GM23338 (cell line): ENCODE measurements around the gene HABP4. TPM values are rescaled to one million over a fixed set of nuclear protein-coding genes. Genes with fewer than 3 reads are reported as not detected.

ENCODE experiments used
- ATAC-seq: fragments of 200-7000 bp; cut with Tn5 transposase; 3 replicates; pipeline ENCODE4 v1.9.1; 2020
- DNase-seq: peaks from one replicate; pipeline ENCODE4 v3.0.0-alpha.2; 2015; ENCODE audit warnings: low spot score
- H2AFZ ChIP-seq: fragments of 200-600 bp; sonication (generic); 2 replicates; pipeline ENCODE4 v1.8.0; 2016; ENCODE audit warnings: antibody characterized with exemption, mild to moderate bottlenecking, moderate library complexity
- H3F3A ChIP-seq: fragments of 200-600 bp; sonication (generic); replicated peaks from 2 replicates; pipeline ENCODE4 v1.8.0; 2017; ENCODE audit warnings: antibody characterized with exemption, mixed run types, low read depth
- H3K27ac ChIP-seq: fragments of 200-600 bp; sonication (generic); 2 replicates; pipeline ENCODE4 v1.6.1; 2016; ENCODE audit warnings: low read depth
- H3K27me3 ChIP-seq: fragments of 200-600 bp; sonication (generic); 2 replicates; pipeline ENCODE4 v1.8.0; 2016; ENCODE audit warnings: mild to moderate bottlenecking, mixed run types, moderate library complexity; ENCODE audit not compliant: insufficient read depth
- H3K36me3 ChIP-seq: fragments of 200-600 bp; sonication (generic); 2 replicates; pipeline ENCODE4 v1.8.0; 2016; ENCODE audit warnings: mild to moderate bottlenecking; ENCODE audit not compliant: insufficient read depth
- H3K4me1 ChIP-seq: fragments of 200-600 bp; sonication (generic); 2 replicates; pipeline ENCODE4 v1.8.0; 2016; ENCODE audit warnings: mild to moderate bottlenecking, moderate library complexity; ENCODE audit not compliant: insufficient read depth
- H3K4me2 ChIP-seq: fragments of 200-600 bp; sonication (generic); 2 replicates; pipeline ENCODE4 v1.7.1; 2017; ENCODE audit warnings: mixed run types
- H3K4me3 ChIP-seq: fragments of 200-600 bp; sonication (generic); 2 replicates; pipeline ENCODE4 v1.6.1; 2016; ENCODE audit warnings: mixed run types
- H3K79me2 ChIP-seq: fragments of 200-600 bp; sonication (generic); replicated peaks from 2 replicates; pipeline ENCODE4 v1.8.0; 2017; ENCODE audit warnings: mild to moderate bottlenecking; ENCODE audit not compliant: insufficient read depth
- H3K9me2 ChIP-seq: fragments of 200-600 bp; sonication (generic); 2 replicates; pipeline ENCODE4 v1.8.0; 2017; ENCODE audit not compliant: insufficient read depth
- H4K20me1 ChIP-seq: fragments of 200-600 bp; sonication (generic); replicated peaks from 2 replicates; pipeline ENCODE4 v1.8.0; 2017; ENCODE audit warnings: mild to moderate bottlenecking; ENCODE audit not compliant: insufficient read depth
- H3K27ac Mint-ChIP-seq: 2 replicates; pipeline ENCODE4 v1.8.0; 2020; ENCODE audit warnings: inconsistent platforms, mild to moderate bottlenecking, moderate library complexity, mixed read lengths
- H3K27me3 Mint-ChIP-seq: 3 replicates; pipeline ENCODE4 v1.8.0; 2022; ENCODE audit warnings: low read depth, mild to moderate bottlenecking, moderate library complexity, mixed read lengths, inconsistent platforms; ENCODE audit not compliant: insufficient read depth, poor library complexity
- H3K36me3 Mint-ChIP-seq: 3 replicates; pipeline ENCODE4 v1.8.0; 2021; ENCODE audit warnings: low read depth, mild to moderate bottlenecking, inconsistent platforms, moderate library complexity, mixed read lengths
- H3K4me1 Mint-ChIP-seq: 3 replicates; pipeline ENCODE4 v1.8.0; 2020; ENCODE audit warnings: mild to moderate bottlenecking, inconsistent platforms, mixed read lengths
- H3K4me3 Mint-ChIP-seq: 3 replicates; pipeline ENCODE4 v1.8.0; 2021; ENCODE audit warnings: moderate library complexity, mild to moderate bottlenecking, inconsistent platforms, mixed read lengths
- H3K9me3 Mint-ChIP-seq: 3 replicates; pipeline ENCODE4 v1.8.0; 2020; ENCODE audit warnings: moderate library complexity, mild to moderate bottlenecking, inconsistent platforms, mixed read lengths
- CTCF ChIP-seq, 2 experiments: fragments of 200-600 bp in 1 of 2; sonication (generic) in 1 of 2; conservative IDR thresholded peaks; 2 replicates each; pipeline versions ENCODE4 v1.5.1 to v1.6.1; 2016 to 2017; ENCODE audit warnings: antibody characterized with exemption in 2 of 2, low read depth in 2 of 2, mild to moderate bottlenecking in 2 of 2, moderate library complexity in 1 of 2
- EZH2 ChIP-seq: fragments of 200-600 bp; sonication (generic); IDR thresholded peaks from one replicate; pipeline ENCODE4 v1.8.0; 2017; ENCODE audit warnings: antibody characterized with exemption, mild to moderate bottlenecking, low read depth; ENCODE audit not compliant: unreplicated experiment
- NANOG ChIP-seq: IDR thresholded peaks from 2 replicates; pipeline ENCODE4 v1.6.1; 2016; ENCODE audit warnings: antibody characterized with exemption, borderline replicate concordance
- POLR2AphosphoS5 ChIP-seq: IDR thresholded peaks from 2 replicates; pipeline ENCODE4 v1.6.1; 2016; ENCODE audit warnings: antibody characterized with exemption, low read depth
- REST ChIP-seq: IDR thresholded peaks from one replicate; pipeline ENCODE4 v1.6.1; 2018; ENCODE audit warnings: antibody characterized with exemption; ENCODE audit not compliant: unreplicated experiment
- STAT1 ChIP-seq: IDR thresholded peaks from one replicate; pipeline ENCODE4 v1.6.1; 2016; ENCODE audit warnings: antibody characterized with exemption; ENCODE audit not compliant: unreplicated experiment
- ZNF331 ChIP-seq: fragments of 250-450 bp; sonication (Bioruptor Pico); IDR thresholded peaks from 2 replicates; pipeline ENCODE4 v1.5.0; 2020; ENCODE audit warnings: low read depth, mild to moderate bottlenecking, moderate library complexity
- ZNF462 ChIP-seq: fragments of 250-450 bp; sonication (Bioruptor Pico); IDR thresholded peaks from 2 replicates; pipeline ENCODE4 v1.5.0; 2020; ENCODE audit warnings: mild to moderate bottlenecking, moderate library complexity
- polyA plus RNA-seq: library from polyadenylated mRNA; unstranded; fragments of >200 nt; fragmentation: Nextera tagmentation; extraction: Ambion mirVana; gene quantifications from 2 replicates; pipeline ENCODE4 v1.2.1, GENCODE V29; 2016
- total RNA-seq: library from RNA; depleted of rRNA; stranded (reverse); fragments of >200 nt; shearing (Covaris generic); gene quantifications from 2 replicates; pipeline ENCODE4 v1.2.3, GENCODE V29; 2014

Gene HABP4
- total and polyA plus RNA-seq, 2 experiments from 2014 or later, result 8.8 to 9.9 TPM

- H3K9me2 ChIP-seq, result no peaks in the 10 kb centered on the region
- H2AFZ ChIP-seq, result no peak overlapping the region
- H3K4me2 ChIP-seq, result no peak overlapping the region
- H3K4me3 ChIP-seq, result no peak overlapping the region
- no peak overlapping the region for H3K27ac Mint-ChIP-seq
- no peaks in the 10 kb centered on the region for H3K9me3 Mint-ChIP-seq
- no peak overlapping the region for H3K4me3 Mint-ChIP-seq
- ATAC-seq (no peak), DNase-seq (no peak)
- H3K4me1 Mint-ChIP-seq, result no peaks in the 10 kb centered on the region
- no peaks in the 10 kb centered on the region for H3K79me2 ChIP-seq
- H3K36me3 ChIP-seq, result 0 out of 2 replicates have a peak, but pooled peaks cover 2% of the 10 kb centered on the region
- no peaks in the 10 kb centered on the region for H3F3A ChIP-seq
- peaks cover 3% of the 10 kb centered on the region; the same call in 1 of the 2 replicates for H3K4me1 ChIP-seq
- no peaks in the 10 kb centered on the region for H4K20me1 ChIP-seq
- peaks cover 42% of the 10 kb centered on the region for H3K36me3 Mint-ChIP-seq
- H3K27ac ChIP-seq, result no peak overlapping the region; the same call in 1 of the 2 replicates
- no peak for TF ChIP-seq EZH2
- TF ChIP-seq POLR2AphosphoS5, result no peak
- no peak for TF ChIP-seq STAT1
- TF ChIP-seq REST, result no peak
- H3K27me3 Mint-ChIP-seq, result peaks cover 7% of the 10 kb centered on the region
- H3K27me3 ChIP-seq, result no peaks in the 10 kb centered on the region
Observed at GRCh38 chr9:96515621-96516470, 65.9 kb downstream of the HABP4 start.

GRCh38 chr9:96519095-96519494, 69.1 kb downstream of the HABP4 start:
- Mint-ChIP-seq H3K36me3 (peaks cover 47% of the 10 kb centered on the region), H3K4me3 (no peak overlapping the region), H3K27ac (no peak overlapping the region), H3K9me3 (no peaks in the 10 kb centered on the region), H3K4me1 (no peaks in the 10 kb centered on the region), H3K27me3 (peaks cover 5% of the 10 kb centered on the region)
- Histone ChIP-seq H3K4me1 (no peaks in the 10 kb centered on the region), H3K27ac (no peak overlapping the region), H3K9me2 (no peaks in the 10 kb centered on the region), H3K36me3 (peaks cover 6% of the 10 kb centered on the region; the same call in 1 of the 2 replicates), H4K20me1 (no peaks in the 10 kb centered on the region), H3K4me2 (no peak overlapping the region), H3F3A (no peaks in the 10 kb centered on the region), H3K4me3 (no peak overlapping the region), H3K79me2 (no peaks in the 10 kb centered on the region), H2AFZ (no peak overlapping the region), H3K27me3 (no peaks in the 10 kb centered on the region)
- DNase-seq (no peak), ATAC-seq (no peak)
- TF ChIP-seq ZNF331 (no peak), CTCF (conservative IDR thresholded peaks at IDR 0.05; ENCODE audit: low read depth in 2 of 2) (no peak), NANOG (no peak), POLR2AphosphoS5 (no peak), EZH2 (no peak), ZNF462 (CRISPR knock-in tag) (no peak)
